Activated CD4-positive, alpha-beta T cell treated with anti-CD3 and anti-CD28 coated beads, Interleukin-2, amount 50 U/mL, for 1 hour (primary cell): ENCODE measurements around the gene TP73.
"Not testable (repeated sequence)": the region's sequence is repeated elsewhere in the genome, so short reads cannot be mapped to it uniquely, and the experiment has no call there.

Source experiments
- DNase-seq: peaks from one replicate; pipeline ENCODE4 v3.0.0-alpha.2; 2020

The TP73 gene

DNA sequence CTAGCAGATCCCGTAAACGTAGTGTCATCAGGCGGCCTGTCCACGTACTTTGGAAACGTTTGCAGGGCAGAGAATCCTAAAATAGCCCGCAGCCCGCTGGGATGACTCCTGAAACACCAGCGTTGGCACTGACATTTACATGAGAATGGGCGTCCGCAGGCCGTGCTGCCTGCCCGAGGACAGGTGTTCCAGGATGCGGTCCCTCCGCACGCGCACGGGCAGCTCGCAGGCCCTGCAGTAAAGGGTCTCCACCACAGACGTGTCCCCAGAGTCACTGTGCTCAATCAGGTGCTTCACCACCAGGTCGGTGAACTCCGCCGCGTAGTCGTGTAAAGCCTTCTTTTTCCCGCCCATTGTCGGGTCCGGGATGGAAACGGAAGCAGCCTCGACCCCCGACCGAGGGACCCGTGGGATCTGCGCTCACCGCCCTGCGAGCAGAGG, 94.1 kb downstream of the TP73 start:
- DNase-seq, result no peak

DNA sequence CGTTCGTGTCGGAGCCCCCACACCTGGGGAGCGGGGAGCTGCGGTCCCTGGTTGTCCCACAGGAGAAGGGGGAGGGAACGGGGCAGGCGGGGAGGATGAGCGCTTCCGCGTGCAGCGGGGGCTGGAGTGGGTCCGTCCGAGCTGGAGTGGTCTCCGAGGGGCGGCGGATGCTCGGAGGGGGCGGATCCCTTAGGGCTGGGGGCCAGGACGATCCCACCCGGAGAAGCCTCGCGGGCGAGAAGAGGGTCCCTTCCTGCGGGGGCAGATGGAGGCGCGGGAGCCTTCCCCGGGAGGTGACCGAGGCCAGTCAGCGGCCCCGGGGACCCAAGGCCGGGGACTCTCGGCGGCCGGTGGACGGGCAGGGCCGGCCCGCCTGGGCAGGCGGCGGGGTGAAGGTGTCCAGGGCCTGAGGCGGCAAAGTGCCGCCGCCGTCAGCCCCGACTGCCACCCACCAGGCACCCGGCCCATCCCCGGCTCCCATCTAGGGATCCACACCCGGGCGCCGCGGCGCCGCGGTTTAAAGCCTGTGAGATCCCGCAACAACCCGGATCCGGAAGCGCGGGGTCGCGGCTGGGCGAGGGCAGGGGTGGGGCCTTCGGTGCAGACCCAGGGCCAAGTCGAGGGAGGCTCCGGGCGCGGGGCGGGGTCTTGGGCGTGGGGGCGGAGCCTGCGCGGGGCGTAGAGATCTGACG, 94.7 kb downstream of the TP73 start:
- peak; percentile 84 for DNase-seq

DNA sequence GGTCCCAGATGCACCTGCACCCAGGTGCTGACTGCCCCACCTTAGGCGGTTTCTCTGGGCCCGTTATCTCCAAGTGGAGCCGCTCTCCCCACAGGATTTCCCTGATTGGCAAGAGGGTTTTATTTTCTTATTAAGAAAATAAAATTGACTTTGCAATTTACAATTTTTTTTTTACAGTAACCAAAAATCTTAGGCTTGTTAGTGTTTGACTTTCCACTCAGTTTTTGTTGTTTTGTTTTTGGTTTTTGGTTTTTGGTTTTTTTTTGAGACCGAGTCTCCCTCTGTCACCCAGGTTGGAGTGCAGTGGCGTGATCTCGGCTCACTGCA, 95.2 kb downstream of the TP73 start:
- DNase-seq, result no peak

DNA sequence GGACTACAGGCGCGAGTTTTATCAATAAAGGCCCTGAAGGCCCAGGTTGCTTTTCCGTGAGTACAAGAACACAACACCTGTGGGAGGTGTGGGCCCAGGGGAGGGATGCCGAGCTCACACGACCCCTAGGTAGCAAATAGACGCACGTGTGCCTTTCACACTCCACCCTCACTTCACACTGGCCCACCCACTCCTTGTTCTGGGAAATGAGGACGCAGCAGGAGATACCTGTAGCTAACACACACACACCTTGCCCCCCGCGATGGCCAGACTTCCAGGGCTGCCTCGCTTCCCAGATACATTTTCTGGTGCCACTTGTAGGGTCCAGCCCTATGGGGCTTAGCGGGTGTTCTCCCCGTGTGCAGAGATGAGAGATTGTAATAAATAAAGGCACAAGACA, 95.6 kb downstream of the TP73 start:
- DNase-seq, result no peak

DNA sequence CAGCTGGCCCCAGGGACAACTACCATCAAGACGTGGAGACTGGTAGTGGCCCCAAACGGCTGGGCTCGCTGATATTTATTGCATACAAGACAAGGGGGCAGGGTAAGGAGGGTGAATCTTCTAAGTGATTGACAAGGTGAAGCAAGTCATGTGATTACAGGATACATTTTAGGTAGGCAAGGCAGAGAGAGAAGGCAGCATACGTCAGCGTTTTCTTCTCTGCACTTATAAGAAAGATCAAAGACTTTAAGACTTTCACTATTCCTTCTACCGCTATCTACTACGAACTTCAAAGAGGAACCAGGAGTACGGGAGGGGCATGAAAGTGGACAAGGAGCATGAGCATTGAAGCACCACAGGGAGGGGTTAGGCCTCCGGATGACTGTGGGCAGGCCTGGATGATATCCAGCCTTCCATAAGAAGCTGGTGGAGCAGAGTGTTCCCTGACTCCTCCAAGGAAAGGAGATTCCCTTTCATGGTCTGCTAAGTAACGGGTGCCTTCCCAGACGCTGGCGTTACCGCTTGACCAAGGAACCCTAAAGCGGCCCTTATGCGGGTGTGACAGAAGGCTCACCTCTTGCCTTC, 96.1 kb downstream of the TP73 start:
- DNase-seq, result not testable (repeated sequence)

DNA sequence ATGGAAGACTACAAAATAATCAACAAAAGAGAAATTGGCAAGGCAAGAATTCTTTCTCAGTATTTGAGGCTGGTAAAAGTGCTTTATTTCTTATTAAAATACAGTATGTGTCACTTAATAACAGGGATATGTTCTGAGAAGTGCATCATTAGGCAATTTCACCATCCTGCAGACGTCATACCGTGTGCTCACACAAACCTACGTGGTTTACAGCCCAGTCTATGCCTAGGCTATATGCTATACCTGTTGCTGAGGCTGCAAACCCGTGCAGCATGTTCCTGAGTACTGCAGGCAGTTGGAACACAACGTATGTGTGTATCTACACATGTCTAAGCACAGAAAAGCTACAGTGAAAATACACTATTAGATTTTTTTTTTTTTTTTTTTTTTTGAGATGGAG, 97.2 kb downstream of the TP73 start:
- no peak for DNase-seq

DNA sequence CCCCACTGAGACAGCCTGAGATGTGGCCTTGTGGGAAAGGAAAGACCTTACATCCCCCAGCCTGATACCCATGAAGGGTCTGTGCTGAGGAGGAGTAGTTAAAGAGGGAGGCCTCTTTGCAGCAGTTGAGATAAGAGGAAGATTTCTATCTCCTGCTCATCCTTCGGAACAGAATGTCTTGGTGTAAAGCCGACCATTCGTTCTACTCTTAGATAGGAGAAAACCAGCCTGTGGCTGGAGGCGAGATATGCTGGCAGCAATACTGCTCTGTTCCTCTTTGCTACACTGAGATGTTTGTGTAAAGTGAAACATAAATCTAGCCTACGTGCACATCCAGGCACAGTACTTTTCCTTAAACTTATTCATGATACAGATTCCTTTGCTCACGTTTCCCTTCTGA, 98.4 kb downstream of the TP73 start:
- no peak for DNase-seq

DNA sequence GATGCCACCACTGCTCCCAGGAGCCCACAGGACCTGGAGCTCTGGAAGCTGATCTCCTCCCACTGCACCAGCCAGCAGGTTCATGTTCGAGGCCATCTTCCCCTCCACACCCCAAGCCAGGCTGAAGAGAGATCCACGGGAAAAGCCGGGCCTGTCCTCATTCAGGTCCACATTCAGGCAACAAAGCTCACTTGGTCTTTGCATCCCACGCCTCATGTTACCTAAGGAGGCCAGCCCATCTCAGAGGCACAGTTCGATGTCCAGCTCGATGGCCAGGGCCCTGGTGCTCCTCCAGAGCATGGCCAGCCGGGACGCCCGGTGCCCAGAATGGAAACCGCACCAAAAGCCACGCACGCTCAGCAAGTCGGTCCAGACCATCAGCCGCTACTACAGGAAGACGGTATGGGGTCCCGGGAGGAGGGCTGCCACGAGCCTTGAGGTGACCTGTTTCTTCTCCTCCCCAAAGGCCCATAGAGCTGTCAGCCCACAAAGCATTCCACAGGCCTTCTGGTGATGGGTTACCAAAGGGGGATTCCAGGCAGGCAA, 100.2 kb downstream of the TP73 start, which contains the start of gene CCDC27:
TSS of gene CCDC27 (plus strand) at position 51 of the 546 bp plus-strand sequence. CDS start at position 83, 32 bp downstream.
- DNase-seq, result no peak

DNA sequence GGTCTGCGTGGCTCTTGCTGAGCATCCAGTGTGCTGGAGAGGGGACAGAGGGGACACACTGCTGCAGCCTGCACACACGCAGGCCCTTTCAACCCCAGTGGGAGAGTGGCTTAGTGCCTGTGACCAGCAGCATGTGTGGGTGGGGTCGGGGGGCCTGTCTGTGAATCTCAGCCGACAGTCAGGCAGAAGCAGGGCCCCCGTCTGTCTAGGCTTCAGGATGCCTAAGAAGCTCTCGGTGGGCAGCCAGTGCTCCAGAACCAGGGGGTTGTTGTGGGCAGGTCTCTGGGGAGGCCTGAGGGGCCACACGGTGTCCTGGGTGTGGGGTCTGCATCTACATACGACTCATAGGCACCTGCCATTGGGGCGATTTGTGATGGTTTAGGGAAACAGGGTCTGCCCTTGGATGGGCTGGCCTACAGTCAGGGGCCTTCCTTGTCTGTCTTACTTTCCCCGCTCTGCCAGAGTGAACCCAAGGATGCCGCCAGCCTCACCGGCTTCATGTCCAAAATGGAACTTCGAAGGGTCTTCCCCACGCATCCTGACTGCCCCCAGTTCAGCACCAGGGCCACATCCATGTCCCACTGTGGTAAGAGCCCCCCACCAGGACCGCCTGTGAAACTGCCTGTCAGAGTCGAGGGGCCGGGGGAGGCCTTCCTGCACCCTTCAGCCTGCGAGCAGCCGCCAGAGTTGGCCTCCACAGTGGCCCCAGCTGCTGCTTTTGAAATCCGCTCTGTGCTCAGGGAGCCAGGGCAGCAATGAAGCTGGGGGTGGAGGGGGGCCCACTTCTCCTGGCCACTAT, 101.5 kb downstream of the TP73 start:
- DNase-seq, result no peak

DNA sequence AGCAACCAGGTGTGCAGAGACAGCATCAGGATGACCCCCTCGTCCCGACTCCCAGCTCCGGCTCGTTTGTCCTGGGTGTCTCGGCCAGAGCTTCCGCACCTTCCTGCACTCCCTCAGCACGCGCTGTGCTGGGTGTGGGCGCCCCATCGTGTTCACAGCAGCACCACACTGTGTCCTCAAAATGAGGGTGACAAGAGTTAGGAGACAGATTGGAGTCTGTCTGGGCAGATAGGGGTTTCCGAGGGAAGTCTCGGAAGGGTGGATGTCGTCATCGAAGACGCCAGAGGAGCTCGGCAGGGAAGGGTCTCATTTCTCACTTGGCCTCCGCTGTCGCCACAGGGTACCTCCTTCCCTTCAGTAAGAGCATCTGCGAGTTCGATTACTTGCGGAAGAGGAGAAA, 104.1 kb downstream of the TP73 start:
- no peak for DNase-seq

DNA sequence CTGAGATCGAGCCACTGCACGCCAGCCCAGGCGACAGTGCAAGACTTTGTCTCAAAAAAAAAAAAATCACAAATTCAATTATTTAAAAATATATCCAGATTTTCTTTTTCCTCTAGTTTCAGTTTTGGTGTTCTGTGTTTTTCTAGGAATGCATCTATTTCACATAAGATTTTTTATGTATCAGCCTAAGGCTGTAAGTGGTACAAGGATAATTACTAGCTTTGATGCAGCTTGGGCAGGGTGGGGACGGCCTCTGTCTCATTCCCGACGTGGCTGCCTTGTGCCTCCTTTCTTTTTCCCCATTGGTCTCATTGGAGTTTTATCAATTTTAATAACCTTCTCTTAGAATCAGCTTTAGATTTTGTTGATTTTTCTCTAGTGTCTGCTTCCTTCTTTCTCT, 106.8 kb downstream of the TP73 start:
- no peak for DNase-seq

DNA sequence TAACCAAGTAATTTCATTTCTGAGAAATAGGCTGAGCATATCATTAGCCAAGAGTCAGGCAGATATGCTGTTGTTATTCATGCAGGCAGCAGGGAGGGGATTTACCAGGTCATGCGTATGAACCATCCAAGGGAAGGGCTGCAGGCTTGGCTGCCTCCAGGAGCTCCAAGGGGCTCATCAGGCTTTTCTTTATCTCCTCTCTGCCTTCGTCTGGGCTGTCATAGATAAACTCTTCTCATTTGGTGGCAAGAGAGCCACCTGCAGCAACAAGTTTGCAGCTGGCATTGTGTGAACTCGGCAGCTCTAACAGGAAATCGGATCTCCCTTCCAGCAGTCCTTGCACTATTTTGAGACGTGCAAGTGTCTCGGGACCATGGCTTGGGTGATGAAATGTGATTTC, 107.5 kb downstream of the TP73 start:
- DNase-seq, result no peak

DNA sequence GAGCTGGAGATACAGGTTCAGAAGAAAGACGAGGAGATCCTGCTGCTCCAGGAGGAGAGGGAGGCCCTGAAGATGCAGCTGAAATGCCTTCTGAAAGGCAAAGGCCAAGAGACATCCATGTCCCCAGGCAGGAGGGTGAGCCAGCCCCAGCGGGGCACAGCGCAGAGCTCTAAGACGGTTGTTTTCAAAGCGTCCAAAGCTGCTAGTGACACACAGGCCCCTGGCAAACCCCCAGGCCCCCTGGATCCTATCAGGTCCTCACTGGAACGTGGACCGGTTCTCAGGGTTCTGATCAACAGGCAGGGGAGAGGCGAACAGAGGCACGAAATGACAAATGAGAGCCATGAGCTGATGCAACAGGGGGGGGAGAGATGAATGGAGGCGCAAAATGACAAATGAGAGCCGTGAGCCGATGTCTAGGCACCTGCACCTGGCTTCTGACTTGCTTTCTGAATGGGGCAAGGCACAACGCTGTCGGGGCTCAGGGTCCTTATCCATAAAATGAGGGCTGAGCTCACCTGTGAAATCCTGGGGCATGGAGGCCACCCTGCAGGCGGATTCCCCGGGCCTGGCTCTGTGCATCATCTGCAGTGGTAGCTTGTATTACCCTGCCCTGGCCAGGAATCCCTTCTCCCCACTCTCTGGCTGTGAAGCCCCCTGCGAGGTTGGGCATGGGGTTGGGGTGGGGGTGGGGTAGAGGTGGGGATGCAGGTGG, 109.1 kb downstream of the TP73 start:
- DNase-seq, result no peak

DNA sequence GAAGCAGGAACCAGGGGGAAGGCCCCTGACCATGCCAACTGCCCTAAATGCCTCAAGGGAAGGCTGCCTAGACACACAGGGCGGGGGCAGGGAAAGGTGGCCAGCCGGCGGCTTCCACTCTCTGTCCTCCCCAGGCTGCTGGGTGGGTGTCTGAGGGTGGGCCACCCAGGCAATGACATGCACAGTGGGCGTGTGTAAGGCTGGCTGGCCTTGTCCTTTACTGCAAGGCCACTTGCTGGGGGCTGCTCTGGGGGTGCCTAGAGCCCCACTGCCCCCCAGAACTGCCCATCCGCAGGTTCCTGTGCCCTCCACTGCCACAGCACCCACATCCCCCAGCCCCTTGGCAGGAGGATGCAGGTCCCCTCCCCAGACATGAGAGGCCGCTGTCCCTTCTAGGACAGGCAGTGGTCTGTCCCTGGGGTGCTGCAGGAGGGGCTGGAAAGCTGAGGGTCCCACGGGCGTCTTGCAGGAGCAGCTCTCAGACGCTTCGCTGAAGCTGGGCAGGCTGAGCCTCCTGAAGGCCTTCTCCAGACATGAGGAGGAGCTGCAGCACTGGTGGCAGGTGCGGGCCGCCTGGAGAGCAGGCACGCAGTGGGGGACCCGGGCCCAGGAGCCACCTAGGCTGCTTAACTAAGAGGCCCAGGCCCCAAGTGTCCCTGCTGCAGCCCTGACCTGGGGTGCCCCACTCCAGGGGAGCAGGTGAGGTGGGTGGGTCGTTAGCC, 110.0 kb downstream of the TP73 start:
- DNase-seq, result no peak

DNA sequence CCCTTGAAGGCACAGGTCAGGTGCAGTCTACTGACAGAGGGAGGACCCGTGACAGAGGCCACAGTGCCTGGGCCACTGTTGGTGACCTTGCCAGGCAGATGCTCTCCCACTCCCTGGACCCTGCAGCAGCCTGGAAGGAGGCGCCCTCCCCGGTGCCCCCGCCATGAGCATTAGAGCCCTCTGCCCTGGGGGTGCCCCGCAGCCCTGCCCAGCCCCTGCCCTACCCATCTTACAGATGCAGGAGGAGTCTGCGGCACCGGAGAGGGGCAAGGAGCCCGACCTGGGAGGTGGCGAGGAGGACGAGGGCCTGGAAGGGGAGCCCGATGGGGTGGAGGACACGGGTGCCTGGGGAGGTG, 110.5 kb downstream of the TP73 start:
- DNase-seq, result no peak

DNA sequence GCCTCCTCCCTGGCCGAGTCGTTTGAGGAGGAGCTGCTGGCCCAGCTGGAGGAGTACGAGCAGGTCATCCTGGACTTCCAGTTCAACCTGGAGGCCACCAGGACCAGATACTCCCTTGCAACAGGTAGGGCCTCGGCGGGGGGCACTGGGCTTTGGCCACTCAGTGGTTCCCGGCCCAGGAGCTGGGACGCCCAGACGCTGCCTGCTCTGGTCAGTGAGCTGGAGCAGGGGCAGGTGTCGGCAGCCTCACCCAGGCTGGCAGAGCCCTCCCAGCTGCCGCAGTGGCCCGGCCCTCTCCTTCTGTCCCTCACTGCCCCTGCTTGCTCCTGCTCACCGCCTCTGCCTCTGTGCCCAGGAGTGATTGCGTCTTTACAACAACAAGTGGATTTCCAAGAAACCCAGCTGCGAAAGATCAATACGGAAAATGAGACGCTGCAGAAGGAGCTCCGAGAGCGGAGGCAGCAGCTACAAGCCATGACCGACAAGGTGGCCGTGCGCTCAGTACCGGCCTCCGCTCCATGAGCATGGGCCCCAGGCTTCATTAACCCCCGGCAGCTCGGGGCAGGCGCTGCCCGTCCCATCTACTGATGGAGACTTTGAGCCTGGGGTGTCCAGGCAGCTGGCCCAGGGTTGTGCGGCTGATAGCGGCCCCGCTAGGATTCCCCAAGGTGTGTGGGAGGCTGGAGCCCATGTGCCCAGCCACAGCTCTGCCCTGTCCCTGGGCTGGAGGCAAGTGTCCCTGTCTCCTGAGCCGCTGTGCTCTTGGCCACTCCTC, 111.2 kb downstream of the TP73 start:
- no peak for DNase-seq

DNA sequence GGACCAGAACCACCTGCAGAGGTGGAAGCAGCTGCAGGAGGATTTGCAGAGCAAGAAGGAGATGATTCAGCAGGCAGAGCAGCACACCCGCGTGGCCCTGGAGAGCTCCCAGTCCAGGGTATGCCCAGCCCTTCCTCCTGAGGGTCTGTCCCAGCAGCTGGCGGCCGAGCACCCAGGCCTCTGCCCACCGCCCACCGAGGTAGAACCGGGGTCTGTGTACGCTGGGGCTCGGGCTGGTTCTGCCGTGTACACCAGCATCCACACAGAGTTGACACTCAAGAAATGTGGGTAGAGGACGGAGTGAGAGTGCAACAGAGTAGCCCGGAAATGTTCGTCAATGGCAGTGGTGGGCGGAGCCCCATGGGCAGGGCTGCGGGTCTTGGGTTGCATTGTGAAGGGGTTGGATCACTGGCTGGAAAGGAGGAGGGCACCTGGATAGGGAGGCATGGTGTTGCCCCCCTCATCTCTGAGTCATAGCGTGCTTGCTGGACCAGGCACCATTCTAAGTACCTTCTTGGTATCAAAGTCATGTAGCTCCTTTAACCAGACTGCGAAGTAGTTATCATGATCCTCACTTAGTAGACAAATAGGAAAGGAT, 115.1 kb downstream of the TP73 start:
- DNase-seq, result no peak

DNA sequence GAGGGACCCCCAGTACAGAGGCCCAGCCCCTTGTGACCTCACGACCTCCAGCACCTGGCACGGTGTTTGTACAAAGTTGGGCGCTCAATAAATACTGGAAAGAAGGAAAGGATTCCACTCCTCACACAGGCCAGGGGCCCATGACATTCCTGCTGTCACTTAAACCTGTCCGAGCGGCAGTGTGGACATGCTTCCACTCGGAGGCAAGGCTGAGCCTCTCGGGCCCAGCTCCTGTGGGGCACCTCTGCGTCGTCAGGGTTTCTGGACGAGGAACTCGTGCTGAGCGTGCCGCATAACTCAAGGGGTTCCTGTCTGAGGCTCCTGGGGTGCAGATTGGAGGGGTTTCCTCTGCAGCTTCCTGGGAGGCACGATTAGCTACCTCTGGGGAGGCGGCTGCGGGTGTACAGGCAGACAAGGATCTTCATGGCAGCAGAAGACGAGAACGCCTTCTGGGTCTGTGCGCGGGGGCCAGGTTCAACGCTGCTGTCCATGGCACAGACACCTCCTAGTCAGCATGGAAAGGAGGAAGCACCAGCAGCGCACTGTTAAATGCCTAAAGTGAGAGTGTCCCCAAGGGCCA, 116.6 kb downstream of the TP73 start:
- DNase-seq, result no peak

DNA sequence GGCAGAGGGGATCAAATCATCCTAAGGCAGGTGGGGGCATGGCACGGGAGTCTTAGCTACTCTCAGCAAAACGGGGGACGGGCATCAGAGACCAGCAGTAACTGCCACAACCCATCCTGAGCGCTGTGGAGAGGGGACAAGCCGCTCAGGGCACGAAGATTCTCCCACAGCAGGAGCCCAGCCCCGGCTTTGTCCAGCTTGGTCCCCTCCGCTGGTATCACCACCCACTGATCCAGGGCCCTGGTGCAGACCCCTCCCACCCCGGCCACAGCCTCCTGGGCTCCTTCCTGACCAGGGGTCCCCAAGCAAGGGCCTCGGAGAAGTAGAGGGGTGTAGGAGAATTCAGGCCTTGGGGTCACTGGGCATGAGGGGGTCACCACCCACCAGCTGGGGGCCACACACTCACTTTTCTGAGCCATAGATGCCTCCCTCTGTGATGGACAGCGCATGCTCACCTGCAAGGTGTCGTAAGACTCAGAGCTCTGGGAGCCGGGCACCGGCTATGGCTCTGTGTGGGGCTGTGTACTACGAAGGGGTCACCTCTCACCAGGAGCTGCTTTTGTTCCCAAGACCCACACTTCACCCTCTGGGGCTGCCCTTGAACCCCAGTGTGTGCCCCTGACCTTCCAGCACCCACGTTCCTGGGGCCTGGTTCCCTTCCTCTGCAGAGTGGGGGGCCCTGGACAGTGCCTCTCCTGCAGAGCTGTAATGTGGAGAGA, 117.9 kb downstream of the TP73 start:
- DNase-seq, result no peak
